GM06990 (cell line): ENCODE data around the gene RAB6B.

ENCODE experiments used
- DNase-seq: peaks from one replicate; pipeline ENCODE4 v3.0.0-alpha.2; 2011; ENCODE audit not compliant: insufficient read length; ENCODE audit errors: extremely low read depth
- H3K27me3 ChIP-seq: replicated peaks from 2 replicates; pipeline ENCODE4 v1.6.0; 2011; ENCODE audit warnings: low read length; ENCODE audit not compliant: control insufficient read depth, insufficient read depth
- H3K36me3 ChIP-seq: 2 replicates; pipeline ENCODE4 v1.5.1; 2011; ENCODE audit warnings: low read length; ENCODE audit not compliant: control insufficient read depth, insufficient read depth
- H3K4me3 ChIP-seq: replicated peaks from 2 replicates; pipeline ENCODE4 v1.5.1; 2011; ENCODE audit warnings: low read depth, mild to moderate bottlenecking, control low read depth, low read length
- TF ChIP-seq, protein P1 (sequence below): IDR thresholded peaks from 2 replicates; pipeline ENCODE4 v1.5.1; 2011; ENCODE audit warnings: low read length, control low read depth, mild to moderate bottlenecking, inconsistent platforms; ENCODE audit not compliant: insufficient read depth, poor library complexity, severe bottlenecking

Gene RAB6B

DNA sequence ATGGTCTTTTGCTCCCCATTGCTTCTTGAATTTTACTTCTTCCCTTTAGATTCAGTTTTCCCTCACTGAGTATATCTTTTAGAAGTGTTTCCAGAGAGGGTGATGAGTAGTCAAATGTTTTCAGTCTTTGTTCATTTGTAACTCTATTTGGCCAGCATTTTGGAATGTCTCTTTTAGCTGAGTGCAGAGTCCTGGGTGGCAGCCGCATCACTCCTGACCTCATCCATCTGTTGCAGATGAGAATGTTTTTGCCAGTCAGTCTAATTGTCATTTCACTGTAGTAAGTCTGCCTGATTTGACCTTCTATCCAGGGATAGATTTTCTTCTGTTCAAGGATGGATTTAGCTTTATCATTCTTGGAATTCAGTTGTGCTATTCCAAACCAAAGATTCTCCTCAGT is 82.8 kb downstream of the RAB6B start:
- TF ChIP-seq, protein P1, sequence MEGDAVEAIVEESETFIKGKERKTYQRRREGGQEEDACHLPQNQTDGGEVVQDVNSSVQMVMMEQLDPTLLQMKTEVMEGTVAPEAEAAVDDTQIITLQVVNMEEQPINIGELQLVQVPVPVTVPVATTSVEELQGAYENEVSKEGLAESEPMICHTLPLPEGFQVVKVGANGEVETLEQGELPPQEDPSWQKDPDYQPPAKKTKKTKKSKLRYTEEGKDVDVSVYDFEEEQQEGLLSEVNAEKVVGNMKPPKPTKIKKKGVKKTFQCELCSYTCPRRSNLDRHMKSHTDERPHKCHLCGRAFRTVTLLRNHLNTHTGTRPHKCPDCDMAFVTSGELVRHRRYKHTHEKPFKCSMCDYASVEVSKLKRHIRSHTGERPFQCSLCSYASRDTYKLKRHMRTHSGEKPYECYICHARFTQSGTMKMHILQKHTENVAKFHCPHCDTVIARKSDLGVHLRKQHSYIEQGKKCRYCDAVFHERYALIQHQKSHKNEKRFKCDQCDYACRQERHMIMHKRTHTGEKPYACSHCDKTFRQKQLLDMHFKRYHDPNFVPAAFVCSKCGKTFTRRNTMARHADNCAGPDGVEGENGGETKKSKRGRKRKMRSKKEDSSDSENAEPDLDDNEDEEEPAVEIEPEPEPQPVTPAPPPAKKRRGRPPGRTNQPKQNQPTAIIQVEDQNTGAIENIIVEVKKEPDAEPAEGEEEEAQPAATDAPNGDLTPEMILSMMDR = no peak
- Histone ChIP-seq H3K27me3 (no peaks in the 10 kb centered on the region), H3K36me3 (peaks cover 13% of the 10 kb centered on the region), H3K4me3 (no peak overlapping the region)
- no peak for DNase-seq

DNA sequence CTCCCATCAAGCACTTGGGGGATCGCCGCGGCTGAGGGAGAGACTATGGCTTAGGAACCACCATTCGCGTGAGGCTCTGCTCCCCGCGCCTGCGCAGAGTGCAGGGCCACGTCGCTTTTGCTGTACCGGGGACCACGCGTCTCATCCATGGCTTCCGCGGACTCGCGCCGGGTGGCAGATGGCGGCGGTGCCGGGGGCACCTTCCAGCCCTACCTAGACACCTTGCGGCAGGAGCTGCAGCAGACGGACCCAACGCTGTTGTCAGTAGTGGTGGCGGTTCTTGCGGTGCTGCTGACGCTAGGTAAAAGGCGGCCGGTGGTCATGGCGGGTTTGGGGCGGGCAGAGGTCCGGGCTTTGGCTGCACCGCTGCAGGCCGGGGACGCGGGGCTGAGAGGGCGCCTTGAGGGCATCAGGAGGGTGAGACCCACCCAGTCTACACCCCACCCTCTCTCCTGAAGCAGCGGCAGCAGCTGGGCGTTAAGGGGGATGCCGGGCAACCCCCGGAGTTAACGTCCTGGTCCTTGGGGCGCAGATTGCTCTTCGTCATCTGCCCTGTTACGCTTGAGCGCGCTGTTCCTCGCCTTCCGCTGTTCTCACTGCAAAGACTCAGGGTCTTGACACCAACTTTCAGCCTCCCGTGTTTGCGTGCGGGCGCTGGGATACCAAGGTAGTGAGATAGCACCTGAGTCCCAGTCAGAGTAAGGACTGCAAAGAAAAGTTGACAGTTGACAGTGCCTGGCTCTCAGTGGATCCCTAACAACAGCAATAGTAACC is 89.8 kb downstream of the RAB6B start, which contains the start of gene SRPRB:
Gene SRPRB, plus strand, starts transcription at position 114 of the 774 bp plus-strand sequence. Its CDS starts 34 bp downstream, at position 148.
- no peaks in the 10 kb centered on the region for H3K27me3 ChIP-seq
- DNase-seq = peak; percentile 94
- peaks cover under 1% of the 10 kb centered on the region for H3K36me3 ChIP-seq
- H3K4me3 ChIP-seq = peak within 1 kb of the TSS; percentile 81
- TF ChIP-seq, protein P1 = no peak

DNA sequence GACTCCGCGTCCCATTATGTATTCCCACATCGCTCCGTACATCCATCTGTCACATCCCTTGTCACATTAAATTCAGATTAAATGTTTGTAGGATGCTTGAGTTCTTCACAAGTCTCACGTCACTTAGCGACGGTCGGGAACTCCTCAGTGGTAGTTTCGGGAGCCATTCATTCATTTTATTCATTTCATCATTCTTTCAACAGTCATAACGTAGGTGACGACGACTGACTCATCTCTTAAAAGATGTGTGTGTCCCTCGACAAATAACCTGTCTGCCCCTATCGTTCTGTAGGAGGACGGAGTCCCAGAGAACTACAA is 90.3 kb downstream of the RAB6B start:
- TF ChIP-seq, protein P1 = no peak
- Histone ChIP-seq H3K36me3 (no peaks in the 10 kb centered on the region; the same call in none of the 2 replicates), H3K4me3 (peak overlapping the region; percentile 81), H3K27me3 (no peaks in the 10 kb centered on the region)
- DNase-seq = no peak

DNA sequence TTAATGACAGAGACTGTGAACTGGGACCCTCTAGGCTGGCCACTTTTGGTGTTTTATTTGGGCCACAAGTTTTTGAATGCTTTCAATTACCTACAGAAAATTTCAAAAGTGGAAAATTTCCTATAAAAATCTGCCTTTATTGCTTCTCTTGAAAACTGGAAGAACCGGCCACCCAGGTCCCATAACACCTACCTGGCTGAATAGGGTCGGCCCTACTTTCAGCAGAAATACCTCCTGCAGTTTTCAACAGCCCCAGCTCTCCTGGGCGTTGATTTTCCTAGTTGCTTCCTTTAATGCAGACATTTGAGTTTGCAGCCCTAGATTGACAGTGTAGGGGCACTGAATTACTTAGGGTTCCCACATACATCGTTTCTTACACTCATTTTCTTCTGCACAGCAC is 90.8 kb downstream of the RAB6B start:
- DNase-seq = no peak
- TF ChIP-seq, protein P1 = no peak
- Histone ChIP-seq H3K27me3 (no peaks in the 10 kb centered on the region), H3K36me3 (no peaks in the 10 kb centered on the region; the same call in 1 of the 2 replicates), H3K4me3 (peak overlapping the region; percentile 81)

DNA sequence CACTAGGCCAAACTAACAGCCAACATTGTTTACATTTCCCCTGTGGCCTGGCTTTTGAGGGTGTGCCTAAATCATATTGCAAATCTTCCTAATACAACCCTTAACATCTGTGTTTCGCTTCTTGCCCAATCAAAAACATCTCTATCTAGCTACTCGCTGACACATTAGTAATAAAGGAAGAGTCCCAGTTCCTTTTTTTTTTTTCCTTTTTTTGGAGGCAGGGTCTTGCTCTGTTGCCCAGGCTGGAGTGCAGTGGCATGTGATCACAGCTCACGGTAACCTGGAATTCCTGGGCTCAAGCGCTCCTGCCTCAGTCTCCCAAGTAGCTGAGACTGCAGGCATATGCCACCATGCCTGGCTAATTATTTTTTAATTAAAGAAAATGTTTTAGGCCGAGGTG is 92.2 kb downstream of the RAB6B start:
- H3K4me3 ChIP-seq = no peak overlapping the region
- no peaks in the 10 kb centered on the region; the same call in 1 of the 2 replicates for H3K36me3 ChIP-seq
- TF ChIP-seq, protein P1 = no peak
- DNase-seq = no peak
- no peaks in the 10 kb centered on the region for H3K27me3 ChIP-seq
